ENCODE results near the gene SCAMP4. TPM values are rescaled to one million over a fixed set of nuclear protein-coding genes. Genes with fewer than 3 reads are reported as not detected.
A peak's percentile ranks its signal among the peaks of the same experiment; 100 is the strongest.

Gene SCAMP4
- total and polyA plus RNA-seq, 9 of the 15 experiments (the other 6 are each of a cell fraction or from before 2014, with no cell fraction given) = 0.81 to 45.9 (median 12.8) TPM

DNA sequence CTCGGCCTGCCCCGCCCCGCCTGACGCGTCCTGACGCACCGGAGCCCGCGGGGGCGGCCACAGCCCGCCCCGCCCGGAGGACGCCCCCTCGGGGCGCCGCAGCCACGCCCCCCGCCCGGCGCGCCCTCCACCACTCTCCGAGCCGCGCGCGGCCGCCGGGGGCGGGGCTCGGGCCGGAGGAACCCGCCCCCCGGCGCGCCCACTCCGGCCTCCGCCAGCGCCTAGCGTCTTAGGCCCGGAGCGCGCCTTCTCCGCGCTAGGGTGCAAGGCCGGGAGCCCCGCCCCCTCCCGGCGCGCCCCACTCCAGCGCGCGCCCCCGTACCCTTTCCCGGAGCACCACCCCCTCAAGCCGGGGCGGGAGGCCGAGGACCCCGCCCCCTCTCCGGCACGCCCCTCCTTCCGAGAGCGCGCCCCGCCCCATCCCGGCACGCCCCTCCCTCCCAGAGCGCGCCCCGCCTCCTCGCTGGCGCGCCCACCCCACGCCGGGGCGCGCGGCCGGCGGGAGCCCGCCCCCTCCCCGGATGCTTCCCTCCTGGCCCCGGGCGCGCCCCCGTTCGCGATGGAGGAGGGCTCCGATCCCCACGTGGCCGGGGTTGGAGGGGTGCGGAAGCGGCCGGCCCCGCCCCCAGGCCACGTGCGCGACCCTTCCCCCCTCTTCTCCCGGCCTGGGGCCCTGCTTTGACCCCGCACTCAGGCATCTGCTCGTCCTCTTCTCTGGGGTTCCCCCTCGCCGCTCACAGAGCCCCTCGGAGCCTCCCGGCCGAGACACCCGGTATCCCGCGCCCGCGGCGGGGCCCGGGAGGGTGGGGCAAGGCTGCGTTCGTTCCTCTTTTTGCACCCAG lies 41.3 kb upstream of the SCAMP4 start:
- FAIRE-seq = peak; percentile 57
- H2AFZ ChIP-seq (ENCODE audit: low read depth, low read length) = peak overlapping the region; percentile 92
- in situ Hi-C loops (cut with MboI) = no loop called here
- TF ChIP-seq ZNF347 (CRISPR knock-in tag; IDR thresholded peaks at IDR 0.05; ENCODE audit: low read depth) (no peak), SMARCA4 (IDR thresholded peaks at IDR 0.05) (no peak), NFRKB (IDR thresholded peaks at IDR 0.05; ENCODE audit: low read depth) (peak; percentile 70; the same call in 1 of the 2 replicates), ZBTB17 (CRISPR knock-in tag; IDR thresholded peaks at IDR 0.05) (no peak), ZNF316 (IDR thresholded peaks at IDR 0.05) (no peak), CHD4 (IDR thresholded peaks at IDR 0.05; ENCODE audit: insufficient read depth, insufficient replicate concordance, low read depth, low read length, poor library complexity, severe bottlenecking) (no peak), KLF6 (CRISPR knock-in tag; IDR thresholded peaks at IDR 0.05; ENCODE audit: borderline replicate concordance) (peak; percentile 94), NRF1 (conservative IDR thresholded peaks at IDR 0.05 in 1 of 2, IDR thresholded peaks at IDR 0.05 in 1 of 2) (peak in 1 of 2 experiments; percentile 51; a peak in 2 of 4 replicates), ZNF77 (CRISPR knock-in tag; IDR thresholded peaks at IDR 0.05) (no peak), ZNF143 (CRISPR knock-in tag; IDR thresholded peaks at IDR 0.05) (no peak), ZSCAN29 (IDR thresholded peaks at IDR 0.05) (no peak), ETV1 (tag; conservative IDR thresholded peaks at IDR 0.05; ENCODE audit: low read depth) (peak; percentile 83), GABPA (tag; conservative IDR thresholded peaks at IDR 0.05; ENCODE audit: low read depth) (peak; percentile 78), CCNT2 (IDR thresholded peaks at IDR 0.05; ENCODE audit: borderline replicate concordance, extremely low read depth, insufficient read length, low read depth, low read length) (peak; percentile 85), KLF13 (tag; IDR thresholded peaks at IDR 0.05; ENCODE audit: borderline replicate concordance, low read depth) (peak; percentile 99)
- TF ChIP-seq, protein P1, sequence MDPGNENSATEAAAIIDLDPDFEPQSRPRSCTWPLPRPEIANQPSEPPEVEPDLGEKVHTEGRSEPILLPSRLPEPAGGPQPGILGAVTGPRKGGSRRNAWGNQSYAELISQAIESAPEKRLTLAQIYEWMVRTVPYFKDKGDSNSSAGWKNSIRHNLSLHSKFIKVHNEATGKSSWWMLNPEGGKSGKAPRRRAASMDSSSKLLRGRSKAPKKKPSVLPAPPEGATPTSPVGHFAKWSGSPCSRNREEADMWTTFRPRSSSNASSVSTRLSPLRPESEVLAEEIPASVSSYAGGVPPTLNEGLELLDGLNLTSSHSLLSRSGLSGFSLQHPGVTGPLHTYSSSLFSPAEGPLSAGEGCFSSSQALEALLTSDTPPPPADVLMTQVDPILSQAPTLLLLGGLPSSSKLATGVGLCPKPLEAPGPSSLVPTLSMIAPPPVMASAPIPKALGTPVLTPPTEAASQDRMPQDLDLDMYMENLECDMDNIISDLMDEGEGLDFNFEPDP (CRISPR knock-in tag; IDR thresholded peaks at IDR 0.05) = no peak
- TF ChIP-seq, protein P2, sequence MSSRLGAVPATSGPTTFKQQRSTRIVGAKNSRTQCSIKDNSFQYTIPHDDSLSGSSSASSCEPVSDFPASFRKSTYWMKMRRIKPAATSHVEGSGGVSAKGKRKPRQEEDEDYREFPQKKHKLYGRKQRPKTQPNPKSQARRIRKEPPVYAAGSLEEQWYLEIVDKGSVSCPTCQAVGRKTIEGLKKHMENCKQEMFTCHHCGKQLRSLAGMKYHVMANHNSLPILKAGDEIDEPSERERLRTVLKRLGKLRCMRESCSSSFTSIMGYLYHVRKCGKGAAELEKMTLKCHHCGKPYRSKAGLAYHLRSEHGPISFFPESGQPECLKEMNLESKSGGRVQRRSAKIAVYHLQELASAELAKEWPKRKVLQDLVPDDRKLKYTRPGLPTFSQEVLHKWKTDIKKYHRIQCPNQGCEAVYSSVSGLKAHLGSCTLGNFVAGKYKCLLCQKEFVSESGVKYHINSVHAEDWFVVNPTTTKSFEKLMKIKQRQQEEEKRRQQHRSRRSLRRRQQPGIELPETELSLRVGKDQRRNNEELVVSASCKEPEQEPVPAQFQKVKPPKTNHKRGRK (tag; IDR thresholded peaks at IDR 0.05) = no peak

More for the DNA sequence above, 41.3 kb upstream of the SCAMP4 start:
- Histone ChIP-seq H3K79me2 (ENCODE audit: control insufficient read depth, insufficient read depth, low read length) (peaks cover 52% of the 10 kb centered on the region), H3K27ac (ENCODE audit: extremely low read depth, low read depth, low read length) (peak overlapping the region; percentile 99), H3K4me2 (ENCODE audit: insufficient read depth, low read length) (peak overlapping the region; percentile 83), H3K4me1 (replicated peaks in 1 of 2; ENCODE audit: control insufficient read depth in 2 of 2, insufficient read depth in 2 of 2, low read length in 2 of 2) (peaks cover 34 to 77% of the 10 kb centered on the region in 2 experiments), H4K20me1 (replicated peaks; ENCODE audit: control insufficient read depth, insufficient read depth, low read length) (peaks cover 23% of the 10 kb centered on the region), H3K9me1 (ENCODE audit: control insufficient read depth, insufficient read depth, low read length) (peaks cover 5% of the 10 kb centered on the region), H3K27me3 (ENCODE audit: control insufficient read depth in 2 of 2, insufficient read depth in 2 of 2, low read length in 2 of 2) (no peaks in the 10 kb centered on the region), H3K9ac (ENCODE audit: insufficient read depth in 1 of 2, low read depth in 2 of 2, low read length in 2 of 2) (peak overlapping the region; percentile 94 to 97), H3K36me3 (ENCODE audit: control insufficient read depth, insufficient read depth, low read length) (no peaks in the 10 kb centered on the region; the same call in 2 of the 3 replicates), H3K9me3 (replicated peaks; ENCODE audit: control insufficient read depth, insufficient read depth, low read depth, low read length) (no peaks in the 10 kb centered on the region), H3K4me3 (peak overlapping the region; percentile 75)
- WGBS (ENCODE audit: insufficient coverage, low coverage, missing lambda C conversion rate) = 1% methylated on average over 16 of the region's 115 CpGs
- ChIA-PET CTCF (ENCODE audit: low intra/inter-chr PET ratio) (no interaction called here), POLR2A (interaction anchor here (0.5 to 3.5 kb wide), 7 partner anchors 8 to 199 kb away, joined by 3 to 24 read pairs (median 4); partner anchors contain the start of gene ABHD17A)
- ATAC-seq (peak; percentile 72), DNase-seq (ENCODE audit: extremely low read depth in 1 of 4, low spot score in 3 of 4) (peak; percentile 84 to 95 (median 89))
- intact Hi-C loops (cut with micrococcal nuclease) = loop anchor here (1.0 kb wide), 1 partner anchor 40 kb away; no protein-coding TSS in a partner anchor
- no TSS peak for BruUV-seq (replicated peaks)

All from K562 (cell line).